Progenitor cell of endocrine pancreas (in vitro differentiated cells): ENCODE measurements around the gene DTD1. TPM values are rescaled to one million over a fixed set of nuclear protein-coding genes. Genes with fewer than 3 reads are reported as not detected.

Experiments used
- DNase-seq: peaks from one replicate; pipeline ENCODE4 v3.0.0; 2021; ENCODE audit warnings: low spot score; ENCODE audit not compliant: unreplicated experiment
- H3K27ac Mint-ChIP-seq: 2 replicates; pipeline ENCODE4 v1.8.0; 2021; ENCODE audit warnings: mild to moderate bottlenecking, moderate library complexity, mixed read lengths
- H3K27me3 Mint-ChIP-seq: 2 replicates; pipeline ENCODE4 v1.8.0; 2021; ENCODE audit warnings: mixed read lengths
- H3K36me3 Mint-ChIP-seq: 2 replicates; pipeline ENCODE4 v1.8.0; 2022; ENCODE audit warnings: mixed read lengths; ENCODE audit not compliant: insufficient read depth
- H3K4me1 Mint-ChIP-seq: 2 replicates; pipeline ENCODE4 v1.8.0; 2021; ENCODE audit warnings: low read depth, mixed read lengths
- H3K4me3 Mint-ChIP-seq: 2 replicates; pipeline ENCODE4 v1.8.0; 2021; ENCODE audit warnings: low read depth, mild to moderate bottlenecking, moderate library complexity, mixed read lengths
- H3K9me3 Mint-ChIP-seq: 2 replicates; pipeline ENCODE4 v1.8.0; 2021; ENCODE audit warnings: low read depth, mixed read lengths
- long read RNA-seq: library from polyadenylated mRNA; unstranded; transcript quantifications from one replicate; pipeline ENCODE4 v2.0.0, GENCODE V29; 2020
- total RNA-seq: library from RNA; stranded (reverse); gene quantifications from 2 replicates; pipeline ENCODE4 v1.2.1, GENCODE V29; 2021
- TF ChIP-seq, protein P1 (sequence below): fragments of 200-600 bp; sonication (generic); IDR thresholded peaks from one replicate; pipeline ENCODE4 v1.5.0; 2021; ENCODE audit warnings: antibody characterized with exemption, mild to moderate bottlenecking; ENCODE audit not compliant: unreplicated experiment

Gene DTD1
- 26.8 and 28.5 TPM in 2 replicates for total RNA-seq
- long read RNA-seq, transcript DTD1-201 (6 exons, 1,387 nt) = major isoform, 42 of 44 reads
- long read RNA-seq, partial matches to known transcripts = 0 of 44 reads
- long read RNA-seq, other reads (novel, unspliced or antisense) = 2 of 44 reads

DNA sequence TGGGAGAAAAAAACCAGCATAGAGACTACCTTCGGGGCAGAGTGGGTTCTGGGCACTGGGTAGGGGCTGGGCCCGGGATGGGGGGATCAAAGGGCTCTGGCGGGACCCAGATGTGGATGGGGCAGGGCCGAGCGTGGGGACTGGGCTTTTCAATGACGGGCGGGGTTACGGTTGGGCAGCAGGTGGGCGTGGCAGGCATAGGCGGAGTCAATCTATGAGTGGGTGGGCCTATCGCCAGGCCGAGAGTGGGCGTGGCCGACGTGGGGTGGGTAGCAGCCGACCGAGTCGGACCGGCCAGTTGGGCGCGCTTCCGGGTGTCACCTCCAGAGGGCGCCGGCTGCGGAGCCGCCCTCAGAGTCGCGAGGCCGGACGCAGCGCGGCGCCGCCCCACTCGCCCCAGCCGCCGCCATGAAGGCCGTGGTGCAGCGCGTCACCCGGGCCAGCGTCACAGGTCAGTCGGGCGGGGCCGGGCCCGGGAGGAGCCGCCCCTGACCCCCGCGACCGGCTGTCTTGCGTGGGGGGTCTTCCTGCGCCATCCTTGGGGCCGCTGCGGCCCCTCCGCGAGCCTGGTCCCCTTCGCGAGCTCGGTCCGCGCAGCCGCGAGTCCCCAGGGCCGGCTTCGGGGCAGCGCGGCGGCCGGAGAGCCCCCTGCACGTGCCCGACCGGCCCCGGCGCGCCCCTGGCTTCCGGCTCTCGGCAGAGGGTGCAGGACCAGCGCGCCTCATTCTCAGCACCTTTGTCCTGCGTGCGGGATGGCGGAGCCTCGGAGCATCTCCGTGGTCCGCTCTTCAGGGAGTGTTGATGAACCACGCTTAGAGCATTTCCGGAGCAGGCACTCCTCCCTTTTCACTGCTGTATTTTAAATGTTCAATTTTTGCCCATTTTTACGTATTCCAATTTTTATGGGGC, at the start of gene DTD1:
Gene DTD1, plus strand, starts transcription at position 390 of the 909 bp plus-strand sequence. Its CDS starts 19 bp downstream, at position 409.
- TF ChIP-seq, protein P1, sequence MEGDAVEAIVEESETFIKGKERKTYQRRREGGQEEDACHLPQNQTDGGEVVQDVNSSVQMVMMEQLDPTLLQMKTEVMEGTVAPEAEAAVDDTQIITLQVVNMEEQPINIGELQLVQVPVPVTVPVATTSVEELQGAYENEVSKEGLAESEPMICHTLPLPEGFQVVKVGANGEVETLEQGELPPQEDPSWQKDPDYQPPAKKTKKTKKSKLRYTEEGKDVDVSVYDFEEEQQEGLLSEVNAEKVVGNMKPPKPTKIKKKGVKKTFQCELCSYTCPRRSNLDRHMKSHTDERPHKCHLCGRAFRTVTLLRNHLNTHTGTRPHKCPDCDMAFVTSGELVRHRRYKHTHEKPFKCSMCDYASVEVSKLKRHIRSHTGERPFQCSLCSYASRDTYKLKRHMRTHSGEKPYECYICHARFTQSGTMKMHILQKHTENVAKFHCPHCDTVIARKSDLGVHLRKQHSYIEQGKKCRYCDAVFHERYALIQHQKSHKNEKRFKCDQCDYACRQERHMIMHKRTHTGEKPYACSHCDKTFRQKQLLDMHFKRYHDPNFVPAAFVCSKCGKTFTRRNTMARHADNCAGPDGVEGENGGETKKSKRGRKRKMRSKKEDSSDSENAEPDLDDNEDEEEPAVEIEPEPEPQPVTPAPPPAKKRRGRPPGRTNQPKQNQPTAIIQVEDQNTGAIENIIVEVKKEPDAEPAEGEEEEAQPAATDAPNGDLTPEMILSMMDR = peak; percentile 87
- H3K9me3 Mint-ChIP-seq = no peaks in the 10 kb centered on the region
- peak; percentile 90 for DNase-seq
- H3K4me1 Mint-ChIP-seq = peaks cover 2% of the 10 kb centered on the region
- peak within 1 kb of the TSS; percentile 83 for H3K4me3 Mint-ChIP-seq
- peaks cover 7% of the 10 kb centered on the region for H3K27me3 Mint-ChIP-seq
- peak within 1 kb of the TSS; percentile 92 for H3K27ac Mint-ChIP-seq
- H3K36me3 Mint-ChIP-seq = no peaks in the 10 kb centered on the region

DNA sequence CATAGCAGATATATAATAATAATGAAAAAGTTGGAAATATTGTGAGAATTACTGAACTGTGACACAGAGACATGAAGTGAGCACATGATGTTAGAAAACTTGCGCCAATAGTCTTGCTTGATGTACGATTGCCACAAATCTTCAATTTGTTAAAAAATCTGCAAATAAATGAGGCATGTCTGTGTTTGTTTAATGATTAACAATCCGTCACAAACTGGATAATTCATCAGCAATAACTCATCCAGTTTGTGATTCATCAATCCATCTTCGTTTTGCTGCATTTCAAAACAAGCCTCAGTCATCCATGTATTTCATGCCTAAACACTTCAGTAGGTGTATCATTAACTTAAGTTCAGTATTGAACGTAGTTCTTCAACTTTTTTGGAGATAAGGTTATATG, 46.1 kb upstream of the DTD1 start:
- H3K9me3 Mint-ChIP-seq = no peaks in the 10 kb centered on the region
- no peaks in the 10 kb centered on the region for H3K27me3 Mint-ChIP-seq
- TF ChIP-seq, protein P1 = no peak
- H3K4me3 Mint-ChIP-seq = no peak overlapping the region
- peaks cover 4% of the 10 kb centered on the region for H3K4me1 Mint-ChIP-seq
- H3K36me3 Mint-ChIP-seq = peaks cover 35% of the 10 kb centered on the region
- DNase-seq = no peak
- H3K27ac Mint-ChIP-seq = no peak overlapping the region

- peaks cover 29% of the 10 kb centered on the region for H3K36me3 Mint-ChIP-seq
- no peak for DNase-seq
- H3K9me3 Mint-ChIP-seq = no peaks in the 10 kb centered on the region
- peaks cover 4% of the 10 kb centered on the region for H3K4me1 Mint-ChIP-seq
- no peak overlapping the region for H3K27ac Mint-ChIP-seq
- no peak overlapping the region for H3K4me3 Mint-ChIP-seq
- H3K27me3 Mint-ChIP-seq = no peaks in the 10 kb centered on the region
- TF ChIP-seq, protein P1 = no peak
These were observed 44.6 kb upstream of the DTD1 start for GRCh38 chr20:18543216-18543615.

DNA sequence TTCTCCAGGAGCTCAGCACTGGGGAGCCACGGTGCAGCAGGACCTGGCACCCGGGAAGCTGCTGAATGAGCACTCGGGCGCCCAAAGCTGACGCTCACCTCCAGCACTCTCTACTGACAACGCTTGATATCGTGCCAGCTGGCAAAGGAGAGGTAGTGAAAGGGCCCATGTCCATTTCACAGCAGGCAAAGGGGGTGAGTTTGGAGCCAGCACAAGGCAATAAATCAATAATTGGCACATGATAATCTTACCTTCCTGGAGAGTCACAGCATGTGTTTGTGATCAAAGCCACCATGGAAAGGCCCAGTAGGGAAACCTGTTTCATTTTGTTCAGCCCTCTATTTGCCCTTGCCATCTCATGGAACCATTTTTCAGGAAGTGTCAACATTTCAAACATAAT, 43.9 kb upstream of the DTD1 start:
- Mint-ChIP-seq H3K27me3 (no peaks in the 10 kb centered on the region), H3K9me3 (no peaks in the 10 kb centered on the region), H3K4me3 (no peak overlapping the region), H3K4me1 (peaks cover 4% of the 10 kb centered on the region), H3K27ac (no peak overlapping the region), H3K36me3 (peaks cover 33% of the 10 kb centered on the region)
- no peak for DNase-seq
- TF ChIP-seq, protein P1 = no peak

DNA sequence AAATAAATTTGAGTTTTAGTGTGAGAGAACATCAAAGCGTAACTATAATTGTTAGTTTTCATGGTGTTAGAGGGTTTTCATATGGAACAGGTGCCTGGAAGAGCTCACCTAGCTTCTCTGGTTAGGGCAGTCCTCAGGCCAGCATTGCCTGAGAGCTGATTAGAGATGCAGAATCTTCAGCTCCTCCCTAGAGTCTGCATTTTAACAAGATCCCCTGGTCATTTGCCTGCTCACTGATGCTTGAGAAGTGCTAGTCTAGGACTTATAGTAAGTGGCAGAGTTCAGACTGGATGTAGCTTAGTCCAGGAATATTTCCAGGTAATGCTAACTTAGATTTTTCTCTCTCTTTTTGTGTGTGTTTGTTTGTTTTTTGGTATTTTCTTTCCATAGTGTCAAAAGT, 42.3 kb upstream of the DTD1 start:
- no peak overlapping the region for H3K27ac Mint-ChIP-seq
- no peaks in the 10 kb centered on the region for H3K9me3 Mint-ChIP-seq
- TF ChIP-seq, protein P1 = no peak
- peaks cover 28% of the 10 kb centered on the region for H3K36me3 Mint-ChIP-seq
- no peak overlapping the region for H3K4me3 Mint-ChIP-seq
- H3K4me1 Mint-ChIP-seq = peaks cover 4% of the 10 kb centered on the region
- H3K27me3 Mint-ChIP-seq = no peaks in the 10 kb centered on the region
- no peak for DNase-seq
